ENCODE measurements around the gene USH2A.

DNA sequence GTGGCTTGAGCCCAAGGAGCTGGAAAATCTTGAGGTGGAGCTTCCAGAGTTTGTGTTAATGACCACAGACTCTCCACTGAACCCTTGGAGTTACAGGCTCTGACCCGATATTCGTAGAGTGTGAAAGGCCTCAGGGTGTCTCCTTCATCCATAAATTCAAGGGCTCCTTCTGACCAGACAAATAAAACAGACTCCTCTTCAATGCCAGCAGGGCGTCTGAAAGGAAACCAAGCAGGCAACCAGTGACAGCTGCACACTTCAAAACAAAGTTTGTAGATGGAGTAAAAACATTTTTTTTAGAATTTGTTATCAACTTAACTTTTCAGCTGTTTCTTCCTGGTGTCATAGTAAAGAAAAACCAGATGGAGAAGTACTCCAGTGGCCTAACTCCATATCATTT lies 695.1 kb downstream of the USH2A start:
- TF ChIP-seq, protein P1, sequence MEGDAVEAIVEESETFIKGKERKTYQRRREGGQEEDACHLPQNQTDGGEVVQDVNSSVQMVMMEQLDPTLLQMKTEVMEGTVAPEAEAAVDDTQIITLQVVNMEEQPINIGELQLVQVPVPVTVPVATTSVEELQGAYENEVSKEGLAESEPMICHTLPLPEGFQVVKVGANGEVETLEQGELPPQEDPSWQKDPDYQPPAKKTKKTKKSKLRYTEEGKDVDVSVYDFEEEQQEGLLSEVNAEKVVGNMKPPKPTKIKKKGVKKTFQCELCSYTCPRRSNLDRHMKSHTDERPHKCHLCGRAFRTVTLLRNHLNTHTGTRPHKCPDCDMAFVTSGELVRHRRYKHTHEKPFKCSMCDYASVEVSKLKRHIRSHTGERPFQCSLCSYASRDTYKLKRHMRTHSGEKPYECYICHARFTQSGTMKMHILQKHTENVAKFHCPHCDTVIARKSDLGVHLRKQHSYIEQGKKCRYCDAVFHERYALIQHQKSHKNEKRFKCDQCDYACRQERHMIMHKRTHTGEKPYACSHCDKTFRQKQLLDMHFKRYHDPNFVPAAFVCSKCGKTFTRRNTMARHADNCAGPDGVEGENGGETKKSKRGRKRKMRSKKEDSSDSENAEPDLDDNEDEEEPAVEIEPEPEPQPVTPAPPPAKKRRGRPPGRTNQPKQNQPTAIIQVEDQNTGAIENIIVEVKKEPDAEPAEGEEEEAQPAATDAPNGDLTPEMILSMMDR (conservative IDR thresholded peaks at IDR 0.05; ENCODE audit: low read depth, low read length): no peak
- TF ChIP-seq EZH2 (IDR thresholded peaks at IDR 0.05; ENCODE audit: borderline replicate concordance, low read depth, low read length, poor library complexity, severe bottlenecking): no peak

Measured in A673 (cell line).